Lower leg skin (tissue), 4 donors: ENCODE measurements around the gene NFE2L1. TPM values are rescaled to one million over a fixed set of nuclear protein-coding genes. Genes with fewer than 3 reads are reported as not detected.
A peak's percentile ranks its signal among the peaks of the same experiment; 100 is the strongest.
"Not testable (repeated sequence)": the region's sequence is repeated elsewhere in the genome, so short reads cannot be mapped to it uniquely, and the experiment has no call there.

Source experiments
- DNase-seq, 2 donors: peaks; one replicate each; pipeline ENCODE4 v3.0.0-alpha.2; 2019; ENCODE audit warnings: low spot score in 2 of 2
- H3K4me3 ChIP-seq: fragments of 200-600 bp; sonication (generic); 2 replicates; pipeline ENCODE4 v1.5.1; 2017; ENCODE audit warnings: mild to moderate bottlenecking, low read depth; ENCODE audit not compliant: poor library complexity, severe bottlenecking
- POLR2A ChIP-seq, 2 donors: fragments of 450-650 bp; IDR thresholded peaks; one replicate each; pipeline ENCODE4 v1.6.1; 2016 to 2017; ENCODE audit warnings: antibody characterized with exemption in 2 of 2, mild to moderate bottlenecking in 1 of 2, moderate library complexity in 1 of 2
- WGBS, 2 donors: methylation state at CpG; one replicate each; pipeline ENCODE4 v1.1.5; 2018; 5-methylcytosine and 5-hydroxymethylcytosine counted together
- intact Hi-C: fragments of 100-400 bp; cut with DNase I; formaldehyde crosslinking; loops from one replicate; pipeline ENCODE4 v1.15.0; 2023; ENCODE audit warnings: low total_unique reads
- total RNA-seq, 4 donors: library from RNA; depleted of rRNA; stranded (reverse); fragments of >200 nt; gene quantifications; one replicate each; pipeline ENCODE4 v1.1.0, GENCODE V29; 2016
- TF ChIP-seq, protein P1 (sequence below), 3 donors: fragments of 450-650 bp; IDR thresholded peaks; one replicate each; pipeline ENCODE4 v1.5.1; 2016; ENCODE audit warnings: antibody characterized with exemption in 3 of 3, mild to moderate bottlenecking in 3 of 3, moderate library complexity in 2 of 3

The NFE2L1 gene
- total RNA-seq, 4 donors from 2014 or later = 97.2 to 158 (median 117) TPM

- 16 to 22% methylated on average over 5 of the region's 5 CpGs for WGBS, 2 donors
These were observed 17.6 kb upstream of the NFE2L1 start for GRCh38 chr17:48030531-48030930.

GRCh38 chr17:48031966-48032365 is 16.2 kb upstream of the NFE2L1 start:
- TF ChIP-seq, protein P1, sequence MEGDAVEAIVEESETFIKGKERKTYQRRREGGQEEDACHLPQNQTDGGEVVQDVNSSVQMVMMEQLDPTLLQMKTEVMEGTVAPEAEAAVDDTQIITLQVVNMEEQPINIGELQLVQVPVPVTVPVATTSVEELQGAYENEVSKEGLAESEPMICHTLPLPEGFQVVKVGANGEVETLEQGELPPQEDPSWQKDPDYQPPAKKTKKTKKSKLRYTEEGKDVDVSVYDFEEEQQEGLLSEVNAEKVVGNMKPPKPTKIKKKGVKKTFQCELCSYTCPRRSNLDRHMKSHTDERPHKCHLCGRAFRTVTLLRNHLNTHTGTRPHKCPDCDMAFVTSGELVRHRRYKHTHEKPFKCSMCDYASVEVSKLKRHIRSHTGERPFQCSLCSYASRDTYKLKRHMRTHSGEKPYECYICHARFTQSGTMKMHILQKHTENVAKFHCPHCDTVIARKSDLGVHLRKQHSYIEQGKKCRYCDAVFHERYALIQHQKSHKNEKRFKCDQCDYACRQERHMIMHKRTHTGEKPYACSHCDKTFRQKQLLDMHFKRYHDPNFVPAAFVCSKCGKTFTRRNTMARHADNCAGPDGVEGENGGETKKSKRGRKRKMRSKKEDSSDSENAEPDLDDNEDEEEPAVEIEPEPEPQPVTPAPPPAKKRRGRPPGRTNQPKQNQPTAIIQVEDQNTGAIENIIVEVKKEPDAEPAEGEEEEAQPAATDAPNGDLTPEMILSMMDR (IDR thresholded peaks at IDR 0.05) = no peak
- TF ChIP-seq POLR2A (IDR thresholded peaks at IDR 0.05) = no peak
- no peak for DNase-seq
- 85 to 94% methylated on average over 6 of the region's 6 CpGs for WGBS, 2 donors
- intact Hi-C loops = no loop called here
- H3K4me3 ChIP-seq = no peak overlapping the region

More at GRCh38 chr17:48030531-48030930, 17.6 kb upstream of the NFE2L1 start:
- intact Hi-C loops = no loop called here
- H3K4me3 ChIP-seq = no peak overlapping the region
- TF ChIP-seq POLR2A (IDR thresholded peaks at IDR 0.05) = no peak
- TF ChIP-seq, protein P1 (IDR thresholded peaks at IDR 0.05) = no peak
- no peak for DNase-seq

DNA sequence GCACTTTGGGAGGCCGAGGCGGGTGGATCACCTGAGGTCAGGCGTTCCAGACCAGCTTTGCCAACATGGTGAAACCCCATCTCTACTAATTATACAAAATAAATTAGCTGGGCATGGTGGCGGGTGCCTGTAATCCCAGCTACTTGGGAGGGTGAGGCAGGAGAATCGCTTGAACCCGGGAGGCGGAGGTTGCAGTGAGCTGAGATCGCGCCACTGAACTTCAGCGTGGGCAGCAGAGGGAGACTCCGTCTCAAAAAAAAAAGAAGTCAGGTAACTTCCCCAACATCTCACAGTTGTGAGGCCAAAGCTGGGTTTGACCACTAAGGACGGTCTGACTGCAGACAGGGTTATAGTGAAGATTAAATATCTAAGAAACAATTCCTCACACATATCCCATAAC is 13.4 kb upstream of the NFE2L1 start:
- H3K4me3 ChIP-seq, DNase-seq, intact Hi-C loops: not testable (repeated sequence)
- 92 to 94% methylated on average over 12 of the region's 12 CpGs for WGBS, 2 donors

GRCh38 chr17:48036693-48037035 is 11.5 kb upstream of the NFE2L1 start:
- no peak for TF ChIP-seq POLR2A (IDR thresholded peaks at IDR 0.05)
- TF ChIP-seq, protein P1 (IDR thresholded peaks at IDR 0.05) = no peak
- intact Hi-C loops = no loop called here
- no peak for DNase-seq
- no peak overlapping the region for H3K4me3 ChIP-seq
- 20 to 26% methylated on average over 5 to 6 of the region's 6 CpGs for WGBS, 2 donors

- WGBS, 2 donors = 0 to 1% methylated on average over 17 to 29 of the region's 73 CpGs
- peak in 1 of 2 donors; percentile 92 for DNase-seq
- TF ChIP-seq, protein P1 (IDR thresholded peaks at IDR 0.05) = no peak
- TF ChIP-seq POLR2A (IDR thresholded peaks at IDR 0.05) = no peak
- H3K4me3 ChIP-seq = peak within 1 kb of the TSS; percentile 44
- intact Hi-C loops = no loop called here
These were observed 10.9 kb upstream of the NFE2L1 start, which contains the start of gene COPZ2 for GRCh38 chr17:48037036-48037837. Gene COPZ2, minus strand, starts transcription at chr17:48037797. Its CDS starts 20 bp downstream, at chr17:48037777.

- DNase-seq = no peak
- TF ChIP-seq, protein P1 (IDR thresholded peaks at IDR 0.05) = no peak
- no peak for TF ChIP-seq POLR2A (IDR thresholded peaks at IDR 0.05)
- intact Hi-C loops = no loop called here
- no peak overlapping the region for H3K4me3 ChIP-seq
- 7 to 8% methylated on average over 13 to 19 of the region's 19 CpGs for WGBS, 2 donors
These were observed 10.3 kb upstream of the NFE2L1 start for GRCh38 chr17:48037838-48038323.
